WTC11 (cell line): ENCODE measurements around the gene ALDH16A1. TPM values are rescaled to one million over a fixed set of nuclear protein-coding genes. Genes with fewer than 3 reads are reported as not detected.

ENCODE experiments used
- ATAC-seq: fragments of 200-7000 bp; cut with Tn5 transposase; 2 replicates; pipeline ENCODE4 v1.10.0; 2021; ENCODE audit warnings: mild to moderate bottlenecking, moderate library complexity
- CTCF ChIA-PET: fragments of 300-600 bp; sonication (Branson Sonifier 250); formaldehyde crosslinking; loops from one replicate; lab custom pipeline; 2021; ENCODE audit warnings: antibody characterized with exemption; lab: Charles Lee
- POLR2A ChIA-PET: fragments of 350-600 bp; sonication (Branson Sonifier 250); formaldehyde crosslinking; loops from one replicate; lab custom pipeline; 2021; ENCODE audit warnings: antibody characterized with exemption; lab: Charles Lee
- DNase-seq: peaks from one replicate; pipeline ENCODE4 v3.0.0; 2021; ENCODE audit warnings: low spot score
- H3K27ac Mint-ChIP-seq: 2 replicates; pipeline ENCODE4 v1.8.0; 2021; ENCODE audit warnings: mixed read lengths
- H3K27me3 Mint-ChIP-seq: 2 replicates; pipeline ENCODE4 v1.8.0; 2021; ENCODE audit warnings: low read depth, mild to moderate bottlenecking, moderate library complexity, mixed read lengths
- H3K36me3 Mint-ChIP-seq: 2 replicates; pipeline ENCODE4 v1.8.0; 2021; ENCODE audit warnings: mixed read lengths
- H3K4me1 Mint-ChIP-seq: 2 replicates; pipeline ENCODE4 v1.8.0; 2022; ENCODE audit warnings: mixed read lengths
- H3K4me3 Mint-ChIP-seq: 2 replicates; pipeline ENCODE4 v1.8.0; 2021; ENCODE audit warnings: mild to moderate bottlenecking, moderate library complexity, mixed read lengths
- H3K9me3 Mint-ChIP-seq: 2 replicates; pipeline ENCODE4 v1.8.0; 2021; ENCODE audit warnings: mixed read lengths
- OVOL2 ChIP-seq: fragments of 250-450 bp; sonication (Bioruptor Pico); IDR thresholded peaks from 2 replicates; pipeline ENCODE4 v1.9.0; 2021; ENCODE audit warnings: mild to moderate bottlenecking, borderline replicate concordance
- TCF7 ChIP-seq: sonication (generic); formaldehyde crosslinking; IDR thresholded peaks from 2 replicates; pipeline ENCODE4 v1.8.0; 2022; ENCODE audit warnings: mild to moderate bottlenecking, low read depth, missing genetic modification reagents, moderate library complexity
- ZNF416 ChIP-seq: fragments of 250-450 bp; sonication (Bioruptor Pico); IDR thresholded peaks from 2 replicates; pipeline ENCODE4 v1.9.0; 2021; ENCODE audit warnings: mild to moderate bottlenecking, inconsistent platforms
- total RNA-seq: library from RNA; stranded (reverse); gene quantifications from 3 replicates; pipeline ENCODE4 v1.2.3, GENCODE V29; 2021
- TF ChIP-seq, protein P1 (sequence below): sonication (generic); formaldehyde crosslinking; IDR thresholded peaks from 2 replicates; pipeline ENCODE4 v1.8.1; 2023; ENCODE audit warnings: mild to moderate bottlenecking, missing genetic modification reagents
- TF ChIP-seq, protein P2 (sequence below): fragments of 250-450 bp; sonication (Bioruptor Pico); IDR thresholded peaks from 2 replicates; pipeline ENCODE4 v1.9.0; 2021; ENCODE audit warnings: moderate library complexity, mild to moderate bottlenecking, inconsistent platforms, borderline replicate concordance
- TF ChIP-seq, protein P3 (sequence below): sonication (generic); formaldehyde crosslinking; IDR thresholded peaks from 2 replicates; pipeline ENCODE4 v1.8.0; 2022; ENCODE audit warnings: mild to moderate bottlenecking, missing genetic modification reagents
- TF ChIP-seq, protein P4 (sequence below): fragments of 250-450 bp; sonication (Bioruptor Pico); IDR thresholded peaks from 2 replicates; pipeline ENCODE4 v2.1.2; 2022; ENCODE audit warnings: mild to moderate bottlenecking, moderate library complexity
- TF ChIP-seq, protein P5 (sequence below): sonication (generic); formaldehyde crosslinking; IDR thresholded peaks from 2 replicates; pipeline ENCODE4 v1.8.0; 2023; ENCODE audit warnings: mild to moderate bottlenecking, missing genetic modification reagents
- TF ChIP-seq, protein P6 (sequence below): sonication (generic); formaldehyde crosslinking; IDR thresholded peaks from 2 replicates; pipeline ENCODE4 v1.8.0; 2022; ENCODE audit warnings: missing genetic modification reagents
- TF ChIP-seq, protein P7 (sequence below): sonication (generic); formaldehyde crosslinking; IDR thresholded peaks from 2 replicates; pipeline ENCODE4 v1.8.1; 2022; ENCODE audit warnings: mild to moderate bottlenecking, moderate library complexity, missing genetic modification reagents
- TF ChIP-seq, protein P8 (sequence below): fragments of 200-600 bp; IDR thresholded peaks from 2 replicates; pipeline ENCODE4 v1.8.0; 2022; ENCODE audit warnings: antibody characterized with exemption
- TF ChIP-seq, protein P9 (sequence below): sonication (generic); formaldehyde crosslinking; IDR thresholded peaks from 2 replicates; pipeline ENCODE4 v1.8.1; 2023; ENCODE audit warnings: mild to moderate bottlenecking, missing genetic modification reagents, borderline replicate concordance
- TF ChIP-seq, protein P10 (sequence below): sonication (generic); formaldehyde crosslinking; IDR thresholded peaks from 2 replicates; pipeline ENCODE4 v1.8.1; 2023; ENCODE audit warnings: mild to moderate bottlenecking, missing genetic modification reagents, moderate library complexity

The ALDH16A1 gene
- total RNA-seq, 1 experiment from 2014 or later: 44.3 TPM

DNA sequence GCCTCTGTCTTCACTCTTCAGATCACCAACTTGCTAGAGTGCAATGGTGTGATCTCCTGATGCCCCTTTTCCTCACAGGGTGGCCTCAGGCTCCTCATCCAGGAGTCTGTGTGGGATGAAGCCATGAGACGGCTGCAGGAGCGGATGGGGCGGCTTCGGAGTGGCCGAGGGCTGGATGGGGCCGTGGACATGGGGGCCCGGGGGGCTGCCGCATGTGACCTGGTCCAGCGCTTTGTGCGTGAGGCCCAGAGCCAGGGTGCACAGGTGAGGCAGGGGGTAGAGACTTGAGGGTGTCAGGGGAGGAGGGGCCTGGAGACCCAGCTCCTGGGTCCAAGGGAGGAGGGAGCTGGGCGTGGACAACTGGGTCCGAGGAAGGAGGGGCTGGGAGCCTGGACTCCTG, 9.5 kb downstream of the ALDH16A1 start (continued):
- TF ChIP-seq, protein P1, sequence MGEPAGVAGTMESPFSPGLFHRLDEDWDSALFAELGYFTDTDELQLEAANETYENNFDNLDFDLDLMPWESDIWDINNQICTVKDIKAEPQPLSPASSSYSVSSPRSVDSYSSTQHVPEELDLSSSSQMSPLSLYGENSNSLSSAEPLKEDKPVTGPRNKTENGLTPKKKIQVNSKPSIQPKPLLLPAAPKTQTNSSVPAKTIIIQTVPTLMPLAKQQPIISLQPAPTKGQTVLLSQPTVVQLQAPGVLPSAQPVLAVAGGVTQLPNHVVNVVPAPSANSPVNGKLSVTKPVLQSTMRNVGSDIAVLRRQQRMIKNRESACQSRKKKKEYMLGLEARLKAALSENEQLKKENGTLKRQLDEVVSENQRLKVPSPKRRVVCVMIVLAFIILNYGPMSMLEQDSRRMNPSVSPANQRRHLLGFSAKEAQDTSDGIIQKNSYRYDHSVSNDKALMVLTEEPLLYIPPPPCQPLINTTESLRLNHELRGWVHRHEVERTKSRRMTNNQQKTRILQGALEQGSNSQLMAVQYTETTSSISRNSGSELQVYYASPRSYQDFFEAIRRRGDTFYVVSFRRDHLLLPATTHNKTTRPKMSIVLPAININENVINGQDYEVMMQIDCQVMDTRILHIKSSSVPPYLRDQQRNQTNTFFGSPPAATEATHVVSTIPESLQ: no peak
- TF ChIP-seq, protein P2, sequence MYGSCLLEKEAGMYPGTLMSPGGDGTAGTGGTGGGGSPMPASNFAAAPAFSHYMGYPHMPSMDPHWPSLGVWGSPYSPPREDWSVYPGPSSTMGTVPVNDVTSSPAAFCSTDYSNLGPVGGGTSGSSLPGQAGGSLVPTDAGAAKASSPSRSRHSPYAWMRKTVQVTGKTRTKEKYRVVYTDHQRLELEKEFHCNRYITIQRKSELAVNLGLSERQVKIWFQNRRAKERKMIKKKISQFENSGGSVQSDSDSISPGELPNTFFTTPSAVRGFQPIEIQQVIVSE (CRISPR knock-in tag): no peak

DNA sequence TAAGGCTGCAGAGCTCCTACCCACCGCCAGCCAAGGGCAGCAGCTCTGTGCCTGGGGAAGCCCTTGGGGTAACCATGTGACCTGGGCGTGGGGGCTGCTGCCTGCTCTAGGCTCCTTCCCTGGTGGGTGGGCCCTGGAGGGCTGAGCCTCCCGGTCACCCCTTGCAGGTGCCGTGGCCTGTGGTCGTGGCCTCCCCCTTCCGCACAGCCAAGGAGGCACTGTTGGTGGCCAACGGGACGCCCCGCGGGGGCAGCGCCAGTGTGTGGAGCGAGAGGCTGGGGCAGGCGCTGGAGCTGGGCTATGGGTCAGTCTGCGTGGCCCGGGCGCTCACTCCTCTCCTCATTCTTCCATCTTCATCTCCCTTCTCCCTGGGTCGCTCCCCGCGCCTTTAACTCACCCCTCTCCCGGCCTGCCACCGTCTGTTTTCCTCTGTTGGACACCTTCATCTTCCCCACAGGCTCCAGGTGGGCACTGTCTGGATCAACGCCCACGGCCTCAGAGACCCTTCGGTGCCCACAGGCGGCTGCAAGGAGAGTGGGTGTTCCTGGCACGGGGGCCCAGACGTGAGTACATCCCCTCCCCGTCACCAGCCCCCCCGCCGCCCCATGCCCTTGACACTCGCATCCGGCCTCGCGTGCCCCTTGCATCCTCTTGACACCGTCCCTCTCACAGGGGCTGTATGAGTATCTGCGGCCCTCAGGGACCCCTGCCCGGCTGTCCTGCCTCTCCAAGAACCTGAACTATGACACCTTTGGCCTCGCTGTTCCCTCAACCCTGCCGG, 11.1 kb downstream of the ALDH16A1 start:
- Mint-ChIP-seq H3K36me3 (peaks cover 12% of the 10 kb centered on the region), H3K4me3 (no peak overlapping the region), H3K4me1 (peaks cover 5% of the 10 kb centered on the region), H3K27ac (no peak overlapping the region), H3K27me3 (no peaks in the 10 kb centered on the region), H3K9me3 (no peaks in the 10 kb centered on the region)
- no peak for ATAC-seq
- ChIA-PET POLR2A (no interaction called here), CTCF (interaction anchor here (0.9 to 1.5 kb wide), 2 partner anchors 12 to 83 kb away, joined by 3 to 5 read pairs; no protein-coding TSS in a partner anchor)
- DNase-seq: no peak
- TF ChIP-seq, protein P3, sequence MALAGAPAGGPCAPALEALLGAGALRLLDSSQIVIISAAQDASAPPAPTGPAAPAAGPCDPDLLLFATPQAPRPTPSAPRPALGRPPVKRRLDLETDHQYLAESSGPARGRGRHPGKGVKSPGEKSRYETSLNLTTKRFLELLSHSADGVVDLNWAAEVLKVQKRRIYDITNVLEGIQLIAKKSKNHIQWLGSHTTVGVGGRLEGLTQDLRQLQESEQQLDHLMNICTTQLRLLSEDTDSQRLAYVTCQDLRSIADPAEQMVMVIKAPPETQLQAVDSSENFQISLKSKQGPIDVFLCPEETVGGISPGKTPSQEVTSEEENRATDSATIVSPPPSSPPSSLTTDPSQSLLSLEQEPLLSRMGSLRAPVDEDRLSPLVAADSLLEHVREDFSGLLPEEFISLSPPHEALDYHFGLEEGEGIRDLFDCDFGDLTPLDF (CRISPR knock-in tag): no peak
- TF ChIP-seq, protein P4, sequence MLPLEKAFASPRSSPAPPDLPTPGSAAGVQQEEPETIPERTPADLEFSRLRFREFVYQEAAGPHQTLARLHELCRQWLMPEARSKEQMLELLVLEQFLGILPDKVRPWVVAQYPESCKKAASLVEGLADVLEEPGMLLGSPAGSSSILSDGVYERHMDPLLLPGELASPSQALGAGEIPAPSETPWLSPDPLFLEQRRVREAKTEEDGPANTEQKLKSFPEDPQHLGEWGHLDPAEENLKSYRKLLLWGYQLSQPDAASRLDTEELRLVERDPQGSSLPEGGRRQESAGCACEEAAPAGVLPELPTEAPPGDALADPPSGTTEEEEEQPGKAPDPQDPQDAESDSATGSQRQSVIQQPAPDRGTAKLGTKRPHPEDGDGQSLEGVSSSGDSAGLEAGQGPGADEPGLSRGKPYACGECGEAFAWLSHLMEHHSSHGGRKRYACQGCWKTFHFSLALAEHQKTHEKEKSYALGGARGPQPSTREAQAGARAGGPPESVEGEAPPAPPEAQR (CRISPR knock-in tag): no peak
- TF ChIP-seq, protein P5, sequence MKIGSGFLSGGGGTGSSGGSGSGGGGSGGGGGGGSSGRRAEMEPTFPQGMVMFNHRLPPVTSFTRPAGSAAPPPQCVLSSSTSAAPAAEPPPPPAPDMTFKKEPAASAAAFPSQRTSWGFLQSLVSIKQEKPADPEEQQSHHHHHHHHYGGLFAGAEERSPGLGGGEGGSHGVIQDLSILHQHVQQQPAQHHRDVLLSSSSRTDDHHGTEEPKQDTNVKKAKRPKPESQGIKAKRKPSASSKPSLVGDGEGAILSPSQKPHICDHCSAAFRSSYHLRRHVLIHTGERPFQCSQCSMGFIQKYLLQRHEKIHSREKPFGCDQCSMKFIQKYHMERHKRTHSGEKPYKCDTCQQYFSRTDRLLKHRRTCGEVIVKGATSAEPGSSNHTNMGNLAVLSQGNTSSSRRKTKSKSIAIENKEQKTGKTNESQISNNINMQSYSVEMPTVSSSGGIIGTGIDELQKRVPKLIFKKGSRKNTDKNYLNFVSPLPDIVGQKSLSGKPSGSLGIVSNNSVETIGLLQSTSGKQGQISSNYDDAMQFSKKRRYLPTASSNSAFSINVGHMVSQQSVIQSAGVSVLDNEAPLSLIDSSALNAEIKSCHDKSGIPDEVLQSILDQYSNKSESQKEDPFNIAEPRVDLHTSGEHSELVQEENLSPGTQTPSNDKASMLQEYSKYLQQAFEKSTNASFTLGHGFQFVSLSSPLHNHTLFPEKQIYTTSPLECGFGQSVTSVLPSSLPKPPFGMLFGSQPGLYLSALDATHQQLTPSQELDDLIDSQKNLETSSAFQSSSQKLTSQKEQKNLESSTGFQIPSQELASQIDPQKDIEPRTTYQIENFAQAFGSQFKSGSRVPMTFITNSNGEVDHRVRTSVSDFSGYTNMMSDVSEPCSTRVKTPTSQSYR (CRISPR knock-in tag): no peak
- TF ChIP-seq, protein P6, sequence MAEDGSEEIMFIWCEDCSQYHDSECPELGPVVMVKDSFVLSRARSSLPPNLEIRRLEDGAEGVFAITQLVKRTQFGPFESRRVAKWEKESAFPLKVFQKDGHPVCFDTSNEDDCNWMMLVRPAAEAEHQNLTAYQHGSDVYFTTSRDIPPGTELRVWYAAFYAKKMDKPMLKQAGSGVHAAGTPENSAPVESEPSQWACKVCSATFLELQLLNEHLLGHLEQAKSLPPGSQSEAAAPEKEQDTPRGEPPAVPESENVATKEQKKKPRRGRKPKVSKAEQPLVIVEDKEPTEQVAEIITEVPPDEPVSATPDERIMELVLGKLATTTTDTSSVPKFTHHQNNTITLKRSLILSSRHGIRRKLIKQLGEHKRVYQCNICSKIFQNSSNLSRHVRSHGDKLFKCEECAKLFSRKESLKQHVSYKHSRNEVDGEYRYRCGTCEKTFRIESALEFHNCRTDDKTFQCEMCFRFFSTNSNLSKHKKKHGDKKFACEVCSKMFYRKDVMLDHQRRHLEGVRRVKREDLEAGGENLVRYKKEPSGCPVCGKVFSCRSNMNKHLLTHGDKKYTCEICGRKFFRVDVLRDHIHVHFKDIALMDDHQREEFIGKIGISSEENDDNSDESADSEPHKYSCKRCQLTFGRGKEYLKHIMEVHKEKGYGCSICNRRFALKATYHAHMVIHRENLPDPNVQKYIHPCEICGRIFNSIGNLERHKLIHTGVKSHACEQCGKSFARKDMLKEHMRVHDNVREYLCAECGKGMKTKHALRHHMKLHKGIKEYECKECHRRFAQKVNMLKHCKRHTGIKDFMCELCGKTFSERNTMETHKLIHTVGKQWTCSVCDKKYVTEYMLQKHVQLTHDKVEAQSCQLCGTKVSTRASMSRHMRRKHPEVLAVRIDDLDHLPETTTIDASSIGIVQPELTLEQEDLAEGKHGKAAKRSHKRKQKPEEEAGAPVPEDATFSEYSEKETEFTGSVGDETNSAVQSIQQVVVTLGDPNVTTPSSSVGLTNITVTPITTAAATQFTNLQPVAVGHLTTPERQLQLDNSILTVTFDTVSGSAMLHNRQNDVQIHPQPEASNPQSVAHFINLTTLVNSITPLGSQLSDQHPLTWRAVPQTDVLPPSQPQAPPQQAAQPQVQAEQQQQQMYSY (CRISPR knock-in tag): no peak
- no peak for TF ChIP-seq TCF7 (CRISPR knock-in tag)
- no peak for TF ChIP-seq ZNF416 (CRISPR knock-in tag)
- TF ChIP-seq, protein P7, sequence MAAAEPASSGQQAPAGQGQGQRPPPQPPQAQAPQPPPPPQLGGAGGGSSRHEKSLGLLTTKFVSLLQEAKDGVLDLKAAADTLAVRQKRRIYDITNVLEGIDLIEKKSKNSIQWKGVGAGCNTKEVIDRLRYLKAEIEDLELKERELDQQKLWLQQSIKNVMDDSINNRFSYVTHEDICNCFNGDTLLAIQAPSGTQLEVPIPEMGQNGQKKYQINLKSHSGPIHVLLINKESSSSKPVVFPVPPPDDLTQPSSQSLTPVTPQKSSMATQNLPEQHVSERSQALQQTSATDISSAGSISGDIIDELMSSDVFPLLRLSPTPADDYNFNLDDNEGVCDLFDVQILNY (CRISPR knock-in tag): no peak
- TF ChIP-seq, protein P8, sequence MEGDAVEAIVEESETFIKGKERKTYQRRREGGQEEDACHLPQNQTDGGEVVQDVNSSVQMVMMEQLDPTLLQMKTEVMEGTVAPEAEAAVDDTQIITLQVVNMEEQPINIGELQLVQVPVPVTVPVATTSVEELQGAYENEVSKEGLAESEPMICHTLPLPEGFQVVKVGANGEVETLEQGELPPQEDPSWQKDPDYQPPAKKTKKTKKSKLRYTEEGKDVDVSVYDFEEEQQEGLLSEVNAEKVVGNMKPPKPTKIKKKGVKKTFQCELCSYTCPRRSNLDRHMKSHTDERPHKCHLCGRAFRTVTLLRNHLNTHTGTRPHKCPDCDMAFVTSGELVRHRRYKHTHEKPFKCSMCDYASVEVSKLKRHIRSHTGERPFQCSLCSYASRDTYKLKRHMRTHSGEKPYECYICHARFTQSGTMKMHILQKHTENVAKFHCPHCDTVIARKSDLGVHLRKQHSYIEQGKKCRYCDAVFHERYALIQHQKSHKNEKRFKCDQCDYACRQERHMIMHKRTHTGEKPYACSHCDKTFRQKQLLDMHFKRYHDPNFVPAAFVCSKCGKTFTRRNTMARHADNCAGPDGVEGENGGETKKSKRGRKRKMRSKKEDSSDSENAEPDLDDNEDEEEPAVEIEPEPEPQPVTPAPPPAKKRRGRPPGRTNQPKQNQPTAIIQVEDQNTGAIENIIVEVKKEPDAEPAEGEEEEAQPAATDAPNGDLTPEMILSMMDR: no peak
- TF ChIP-seq OVOL2 (CRISPR knock-in tag): no peak
- TF ChIP-seq, protein P9, sequence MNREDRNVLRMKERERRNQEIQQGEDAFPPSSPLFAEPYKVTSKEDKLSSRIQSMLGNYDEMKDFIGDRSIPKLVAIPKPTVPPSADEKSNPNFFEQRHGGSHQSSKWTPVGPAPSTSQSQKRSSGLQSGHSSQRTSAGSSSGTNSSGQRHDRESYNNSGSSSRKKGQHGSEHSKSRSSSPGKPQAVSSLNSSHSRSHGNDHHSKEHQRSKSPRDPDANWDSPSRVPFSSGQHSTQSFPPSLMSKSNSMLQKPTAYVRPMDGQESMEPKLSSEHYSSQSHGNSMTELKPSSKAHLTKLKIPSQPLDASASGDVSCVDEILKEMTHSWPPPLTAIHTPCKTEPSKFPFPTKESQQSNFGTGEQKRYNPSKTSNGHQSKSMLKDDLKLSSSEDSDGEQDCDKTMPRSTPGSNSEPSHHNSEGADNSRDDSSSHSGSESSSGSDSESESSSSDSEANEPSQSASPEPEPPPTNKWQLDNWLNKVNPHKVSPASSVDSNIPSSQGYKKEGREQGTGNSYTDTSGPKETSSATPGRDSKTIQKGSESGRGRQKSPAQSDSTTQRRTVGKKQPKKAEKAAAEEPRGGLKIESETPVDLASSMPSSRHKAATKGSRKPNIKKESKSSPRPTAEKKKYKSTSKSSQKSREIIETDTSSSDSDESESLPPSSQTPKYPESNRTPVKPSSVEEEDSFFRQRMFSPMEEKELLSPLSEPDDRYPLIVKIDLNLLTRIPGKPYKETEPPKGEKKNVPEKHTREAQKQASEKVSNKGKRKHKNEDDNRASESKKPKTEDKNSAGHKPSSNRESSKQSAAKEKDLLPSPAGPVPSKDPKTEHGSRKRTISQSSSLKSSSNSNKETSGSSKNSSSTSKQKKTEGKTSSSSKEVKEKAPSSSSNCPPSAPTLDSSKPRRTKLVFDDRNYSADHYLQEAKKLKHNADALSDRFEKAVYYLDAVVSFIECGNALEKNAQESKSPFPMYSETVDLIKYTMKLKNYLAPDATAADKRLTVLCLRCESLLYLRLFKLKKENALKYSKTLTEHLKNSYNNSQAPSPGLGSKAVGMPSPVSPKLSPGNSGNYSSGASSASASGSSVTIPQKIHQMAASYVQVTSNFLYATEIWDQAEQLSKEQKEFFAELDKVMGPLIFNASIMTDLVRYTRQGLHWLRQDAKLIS (CRISPR knock-in tag): no peak
- TF ChIP-seq, protein P10, sequence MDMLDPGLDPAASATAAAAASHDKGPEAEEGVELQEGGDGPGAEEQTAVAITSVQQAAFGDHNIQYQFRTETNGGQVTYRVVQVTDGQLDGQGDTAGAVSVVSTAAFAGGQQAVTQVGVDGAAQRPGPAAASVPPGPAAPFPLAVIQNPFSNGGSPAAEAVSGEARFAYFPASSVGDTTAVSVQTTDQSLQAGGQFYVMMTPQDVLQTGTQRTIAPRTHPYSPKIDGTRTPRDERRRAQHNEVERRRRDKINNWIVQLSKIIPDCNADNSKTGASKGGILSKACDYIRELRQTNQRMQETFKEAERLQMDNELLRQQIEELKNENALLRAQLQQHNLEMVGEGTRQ (CRISPR knock-in tag): no peak
